ENCODE results near the gene GPR32.
"Not testable (repeated sequence)": the region's sequence is repeated elsewhere in the genome, so short reads cannot be mapped to it uniquely, and the experiment has no call there.

Gene GPR32

GRCh38 chr19:50768277-50768676 is 2.0 kb upstream of the GPR32 start:
- Histone ChIP-seq H3K27ac (ENCODE audit: low read depth, low read length) (no peak overlapping the region), H3K27me3 (ENCODE audit: insufficient read depth, low read length) (no peaks in the 10 kb centered on the region), H3K79me2 (ENCODE audit: control insufficient read depth, insufficient read depth, low read length, unreplicated experiment) (no peaks in the 10 kb centered on the region), H3K36me3 (ENCODE audit: insufficient read depth, low read length) (no peaks in the 10 kb centered on the region), H2AFZ (ENCODE audit: low read length, unreplicated experiment) (no peak overlapping the region), H3K4me1 (ENCODE audit: control insufficient read depth, insufficient read depth, low read length, unreplicated experiment) (no peaks in the 10 kb centered on the region), H3K4me3 (ENCODE audit: low read depth, low read length) (no peak overlapping the region)

DNA sequence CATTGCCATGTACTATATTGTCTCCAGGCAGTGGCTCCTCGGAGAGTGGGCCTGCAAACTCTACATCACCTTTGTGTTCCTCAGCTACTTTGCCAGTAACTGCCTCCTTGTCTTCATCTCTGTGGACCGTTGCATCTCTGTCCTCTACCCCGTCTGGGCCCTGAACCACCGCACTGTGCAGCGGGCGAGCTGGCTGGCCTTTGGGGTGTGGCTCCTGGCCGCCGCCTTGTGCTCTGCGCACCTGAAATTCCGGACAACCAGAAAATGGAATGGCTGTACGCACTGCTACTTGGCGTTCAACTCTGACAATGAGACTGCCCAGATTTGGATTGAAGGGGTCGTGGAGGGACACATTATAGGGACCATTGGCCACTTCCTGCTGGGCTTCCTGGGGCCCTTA is 624 bp downstream of the GPR32 start:
- Histone ChIP-seq H3K4me3 (ENCODE audit: low read depth, low read length) (no peak overlapping the region), H3K27ac (ENCODE audit: low read depth, low read length) (no peak overlapping the region), H2AFZ (ENCODE audit: low read length, unreplicated experiment) (no peak overlapping the region), H3K4me1 (ENCODE audit: control insufficient read depth, insufficient read depth, low read length, unreplicated experiment) (no peaks in the 10 kb centered on the region), H3K27me3 (ENCODE audit: insufficient read depth, low read length) (no peaks in the 10 kb centered on the region), H3K79me2 (ENCODE audit: control insufficient read depth, insufficient read depth, low read length, unreplicated experiment) (no peaks in the 10 kb centered on the region), H3K36me3 (ENCODE audit: insufficient read depth, low read length) (no peaks in the 10 kb centered on the region)

- Histone ChIP-seq H3K4me1 (ENCODE audit: control insufficient read depth, insufficient read depth, low read length, unreplicated experiment) (no peaks in the 10 kb centered on the region), H2AFZ (ENCODE audit: low read length, unreplicated experiment) (no peak overlapping the region)
Measured at GRCh38 chr19:50772476-50772875, 2.2 kb downstream of the GPR32 start.

GRCh38 chr19:50772912-50773311 is 2.6 kb downstream of the GPR32 start:
- H3K4me1 ChIP-seq (ENCODE audit: control insufficient read depth, insufficient read depth, low read length, unreplicated experiment); H3K36me3 ChIP-seq (ENCODE audit: insufficient read depth, low read length); H2AFZ ChIP-seq (ENCODE audit: low read length, unreplicated experiment); H3K27me3 ChIP-seq (ENCODE audit: insufficient read depth, low read length); H3K27ac ChIP-seq (ENCODE audit: low read depth, low read length); H3K79me2 ChIP-seq (ENCODE audit: control insufficient read depth, insufficient read depth, low read length, unreplicated experiment); H3K4me3 ChIP-seq (ENCODE audit: low read depth, low read length): not testable (repeated sequence)

More at GRCh38 chr19:50772476-50772875, 2.2 kb downstream of the GPR32 start:
- Histone ChIP-seq H3K79me2 (ENCODE audit: control insufficient read depth, insufficient read depth, low read length, unreplicated experiment) (no peaks in the 10 kb centered on the region), H3K27me3 (ENCODE audit: insufficient read depth, low read length) (peaks cover 4% of the 10 kb centered on the region; the same call in 1 of the 2 replicates), H3K4me3 (ENCODE audit: low read depth, low read length) (no peak overlapping the region), H3K27ac (ENCODE audit: low read depth, low read length) (no peak overlapping the region), H3K36me3 (ENCODE audit: insufficient read depth, low read length) (no peaks in the 10 kb centered on the region)

- not testable (repeated sequence) for H3K79me2 ChIP-seq (ENCODE audit: control insufficient read depth, insufficient read depth, low read length, unreplicated experiment); H3K4me3 ChIP-seq (ENCODE audit: low read depth, low read length); H3K27ac ChIP-seq (ENCODE audit: low read depth, low read length); H3K4me1 ChIP-seq (ENCODE audit: control insufficient read depth, insufficient read depth, low read length, unreplicated experiment); H3K36me3 ChIP-seq (ENCODE audit: insufficient read depth, low read length); H2AFZ ChIP-seq (ENCODE audit: low read length, unreplicated experiment)
- H3K27me3 ChIP-seq (ENCODE audit: insufficient read depth, low read length): peaks cover 13% of the 10 kb centered on the region
Measured at GRCh38 chr19:50773454-50773853, 3.2 kb downstream of the GPR32 start.

- H3K27me3 ChIP-seq (ENCODE audit: insufficient read depth, low read length): peaks cover 40% of the 10 kb centered on the region
- no peak overlapping the region for H3K27ac ChIP-seq (ENCODE audit: low read depth, low read length)
Measured at GRCh38 chr19:50776131-50776530, 5.9 kb downstream of the GPR32 start.

DNA sequence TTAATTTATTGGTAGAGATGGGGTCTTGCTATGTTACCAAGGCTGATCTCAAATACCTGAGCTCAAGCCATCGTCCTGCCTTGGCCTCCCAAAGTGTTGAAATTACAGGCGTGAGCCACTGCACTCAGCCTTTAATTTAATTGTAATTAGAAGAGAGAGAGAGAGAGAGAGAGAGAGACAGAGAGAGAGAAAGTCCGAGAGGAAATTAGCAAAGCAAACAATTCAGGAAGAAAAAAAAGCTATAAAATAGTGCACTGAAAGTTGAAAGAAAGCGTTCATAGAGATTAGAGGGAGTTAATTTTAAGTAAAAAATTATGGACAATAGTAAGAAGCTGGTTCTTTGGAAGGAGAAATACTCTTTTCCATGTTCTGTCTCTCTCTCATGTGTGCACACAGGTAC is 7.0 kb downstream of the GPR32 start:
- Histone ChIP-seq H3K79me2 (ENCODE audit: control insufficient read depth, insufficient read depth, low read length, unreplicated experiment) (no peaks in the 10 kb centered on the region), H3K36me3 (ENCODE audit: insufficient read depth, low read length) (no peaks in the 10 kb centered on the region), H3K27me3 (ENCODE audit: insufficient read depth, low read length) (peaks cover 41% of the 10 kb centered on the region), H2AFZ (ENCODE audit: low read length, unreplicated experiment) (no peak overlapping the region), H3K4me3 (ENCODE audit: low read depth, low read length) (no peak overlapping the region), H3K4me1 (ENCODE audit: control insufficient read depth, insufficient read depth, low read length, unreplicated experiment) (no peaks in the 10 kb centered on the region), H3K27ac (ENCODE audit: low read depth, low read length) (no peak overlapping the region)

More at GRCh38 chr19:50776131-50776530, 5.9 kb downstream of the GPR32 start:
- Histone ChIP-seq H3K4me3 (ENCODE audit: low read depth, low read length) (no peak overlapping the region), H3K4me1 (ENCODE audit: control insufficient read depth, insufficient read depth, low read length, unreplicated experiment) (no peaks in the 10 kb centered on the region), H3K79me2 (ENCODE audit: control insufficient read depth, insufficient read depth, low read length, unreplicated experiment) (no peaks in the 10 kb centered on the region), H3K36me3 (ENCODE audit: insufficient read depth, low read length) (no peaks in the 10 kb centered on the region), H2AFZ (ENCODE audit: low read length, unreplicated experiment) (no peak overlapping the region)

GRCh38 chr19:50777830-50778303 is 7.6 kb downstream of the GPR32 start:
- Histone ChIP-seq H3K27me3 (ENCODE audit: insufficient read depth, low read length) (peaks cover 41% of the 10 kb centered on the region), H3K4me3 (ENCODE audit: low read depth, low read length) (no peak overlapping the region), H3K27ac (ENCODE audit: low read depth, low read length) (no peak overlapping the region), H2AFZ (ENCODE audit: low read length, unreplicated experiment) (no peak overlapping the region), H3K79me2 (ENCODE audit: control insufficient read depth, insufficient read depth, low read length, unreplicated experiment) (no peaks in the 10 kb centered on the region), H3K4me1 (ENCODE audit: control insufficient read depth, insufficient read depth, low read length, unreplicated experiment) (no peaks in the 10 kb centered on the region), H3K36me3 (ENCODE audit: insufficient read depth, low read length) (no peaks in the 10 kb centered on the region)

DNA sequence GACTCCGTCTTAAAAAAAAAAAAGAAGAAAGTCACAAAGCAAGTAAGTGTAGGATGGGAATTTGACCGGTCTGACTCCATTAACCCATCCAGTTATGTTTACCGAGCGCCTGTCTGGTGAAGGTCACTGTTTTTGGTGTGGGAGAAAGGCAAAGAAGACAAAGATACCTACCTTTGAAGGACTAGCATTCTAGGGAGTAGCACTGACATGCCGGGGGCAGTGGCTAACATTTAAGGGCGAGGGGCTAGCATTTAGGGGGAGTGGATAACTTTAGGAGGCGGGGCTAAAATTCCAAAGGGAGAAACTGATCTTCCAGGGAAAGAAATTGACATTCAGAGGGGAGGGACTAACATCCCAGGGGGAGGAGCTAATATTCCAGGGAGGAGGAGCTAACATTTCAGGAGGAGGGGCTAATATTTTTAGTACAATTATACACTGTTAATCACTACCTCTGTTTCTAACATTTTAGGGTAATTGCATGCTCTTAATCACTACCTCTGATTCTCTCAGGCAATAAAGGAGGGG is 8.7 kb downstream of the GPR32 start:
- Histone ChIP-seq H3K79me2 (ENCODE audit: control insufficient read depth, insufficient read depth, low read length, unreplicated experiment) (no peaks in the 10 kb centered on the region), H3K27ac (ENCODE audit: low read depth, low read length) (no peak overlapping the region), H3K4me3 (ENCODE audit: low read depth, low read length) (no peak overlapping the region), H3K4me1 (ENCODE audit: control insufficient read depth, insufficient read depth, low read length, unreplicated experiment) (no peaks in the 10 kb centered on the region), H3K36me3 (ENCODE audit: insufficient read depth, low read length) (no peaks in the 10 kb centered on the region), H3K27me3 (ENCODE audit: insufficient read depth, low read length) (peaks cover 41% of the 10 kb centered on the region), H2AFZ (ENCODE audit: low read length, unreplicated experiment) (no peak overlapping the region)

- no peak overlapping the region for H3K27ac ChIP-seq (ENCODE audit: low read depth, low read length)
- H3K79me2 ChIP-seq (ENCODE audit: control insufficient read depth, insufficient read depth, low read length, unreplicated experiment): no peaks in the 10 kb centered on the region
- no peaks in the 10 kb centered on the region for H3K36me3 ChIP-seq (ENCODE audit: insufficient read depth, low read length)
- peaks cover 41% of the 10 kb centered on the region for H3K27me3 ChIP-seq (ENCODE audit: insufficient read depth, low read length)
- no peak overlapping the region for H3K4me3 ChIP-seq (ENCODE audit: low read depth, low read length)
- no peak overlapping the region for H2AFZ ChIP-seq (ENCODE audit: low read length, unreplicated experiment)
- H3K4me1 ChIP-seq (ENCODE audit: control insufficient read depth, insufficient read depth, low read length, unreplicated experiment): no peaks in the 10 kb centered on the region
Measured at GRCh38 chr19:50779504-50780457, 9.5 kb downstream of the GPR32 start.
